NB4 (cell line): ENCODE data around the gene SYNE3.
A peak's percentile ranks its signal among the peaks of the same experiment; 100 is the strongest.

Source experiments
- DNase-seq: peaks from one replicate; pipeline ENCODE4 v3.0.0; 2010; ENCODE audit warnings: low read depth
- H3K4me3 ChIP-seq: one replicate; pipeline ENCODE4 v1.5.1; 2011; ENCODE audit warnings: mild to moderate bottlenecking, low read depth, low read length, moderate library complexity
- MYC ChIP-seq: IDR thresholded peaks from 2 replicates; pipeline ENCODE4 v1.6.1; 2011; ENCODE audit warnings: low read depth, low read length
- POLR2A ChIP-seq: IDR thresholded peaks from 2 replicates; pipeline ENCODE4 v1.6.1; 2011; ENCODE audit warnings: mild to moderate bottlenecking; ENCODE audit not compliant: insufficient read length; ENCODE audit errors: extremely low read depth
- TF ChIP-seq, protein P1 (sequence below): IDR thresholded peaks from one replicate; pipeline ENCODE4 v1.5.1; 2012; ENCODE audit warnings: low read depth, low read length
- TF ChIP-seq, protein P2 (sequence below): IDR thresholded peaks from 2 replicates; pipeline ENCODE4 v1.6.1; 2011; ENCODE audit warnings: low read depth, low read length

SYNE3 gene

DNA sequence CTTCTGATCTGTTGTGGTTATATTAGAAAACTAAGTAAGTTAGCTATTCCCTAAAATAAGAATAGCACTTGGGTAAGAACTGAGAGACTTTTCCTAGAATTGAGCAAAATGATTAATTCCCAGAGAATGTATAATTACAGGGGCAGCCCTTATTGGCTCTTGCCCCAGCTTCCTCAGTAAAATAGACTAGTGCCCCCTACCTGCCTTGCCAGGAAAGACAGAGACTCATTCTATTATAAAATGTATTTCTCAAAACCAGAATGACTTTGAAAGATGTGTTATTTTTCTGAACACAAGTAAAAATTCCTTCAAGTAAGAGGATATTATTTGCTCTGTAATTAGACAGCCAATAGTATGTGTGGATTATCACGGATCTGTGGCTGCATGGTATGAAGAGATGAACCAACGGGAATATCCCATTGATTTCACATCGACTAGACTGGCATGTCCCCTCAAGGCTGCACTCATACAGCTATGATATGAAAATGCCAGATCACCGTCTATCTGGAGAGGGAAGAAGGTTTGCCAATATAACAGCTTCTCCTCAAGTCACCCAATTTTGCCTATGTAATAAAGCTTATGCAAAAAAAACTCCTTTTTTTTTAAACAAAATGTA, 11.0 kb upstream of the SYNE3 start:
- peak; percentile 62 for DNase-seq
- no peak overlapping the region for H3K4me3 ChIP-seq
- TF ChIP-seq, protein P1, sequence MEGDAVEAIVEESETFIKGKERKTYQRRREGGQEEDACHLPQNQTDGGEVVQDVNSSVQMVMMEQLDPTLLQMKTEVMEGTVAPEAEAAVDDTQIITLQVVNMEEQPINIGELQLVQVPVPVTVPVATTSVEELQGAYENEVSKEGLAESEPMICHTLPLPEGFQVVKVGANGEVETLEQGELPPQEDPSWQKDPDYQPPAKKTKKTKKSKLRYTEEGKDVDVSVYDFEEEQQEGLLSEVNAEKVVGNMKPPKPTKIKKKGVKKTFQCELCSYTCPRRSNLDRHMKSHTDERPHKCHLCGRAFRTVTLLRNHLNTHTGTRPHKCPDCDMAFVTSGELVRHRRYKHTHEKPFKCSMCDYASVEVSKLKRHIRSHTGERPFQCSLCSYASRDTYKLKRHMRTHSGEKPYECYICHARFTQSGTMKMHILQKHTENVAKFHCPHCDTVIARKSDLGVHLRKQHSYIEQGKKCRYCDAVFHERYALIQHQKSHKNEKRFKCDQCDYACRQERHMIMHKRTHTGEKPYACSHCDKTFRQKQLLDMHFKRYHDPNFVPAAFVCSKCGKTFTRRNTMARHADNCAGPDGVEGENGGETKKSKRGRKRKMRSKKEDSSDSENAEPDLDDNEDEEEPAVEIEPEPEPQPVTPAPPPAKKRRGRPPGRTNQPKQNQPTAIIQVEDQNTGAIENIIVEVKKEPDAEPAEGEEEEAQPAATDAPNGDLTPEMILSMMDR: peak; percentile 63
- TF ChIP-seq POLR2A: no peak
- TF ChIP-seq MYC: no peak
- TF ChIP-seq, protein P2, sequence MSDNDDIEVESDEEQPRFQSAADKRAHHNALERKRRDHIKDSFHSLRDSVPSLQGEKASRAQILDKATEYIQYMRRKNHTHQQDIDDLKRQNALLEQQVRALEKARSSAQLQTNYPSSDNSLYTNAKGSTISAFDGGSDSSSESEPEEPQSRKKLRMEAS: no peak

DNA sequence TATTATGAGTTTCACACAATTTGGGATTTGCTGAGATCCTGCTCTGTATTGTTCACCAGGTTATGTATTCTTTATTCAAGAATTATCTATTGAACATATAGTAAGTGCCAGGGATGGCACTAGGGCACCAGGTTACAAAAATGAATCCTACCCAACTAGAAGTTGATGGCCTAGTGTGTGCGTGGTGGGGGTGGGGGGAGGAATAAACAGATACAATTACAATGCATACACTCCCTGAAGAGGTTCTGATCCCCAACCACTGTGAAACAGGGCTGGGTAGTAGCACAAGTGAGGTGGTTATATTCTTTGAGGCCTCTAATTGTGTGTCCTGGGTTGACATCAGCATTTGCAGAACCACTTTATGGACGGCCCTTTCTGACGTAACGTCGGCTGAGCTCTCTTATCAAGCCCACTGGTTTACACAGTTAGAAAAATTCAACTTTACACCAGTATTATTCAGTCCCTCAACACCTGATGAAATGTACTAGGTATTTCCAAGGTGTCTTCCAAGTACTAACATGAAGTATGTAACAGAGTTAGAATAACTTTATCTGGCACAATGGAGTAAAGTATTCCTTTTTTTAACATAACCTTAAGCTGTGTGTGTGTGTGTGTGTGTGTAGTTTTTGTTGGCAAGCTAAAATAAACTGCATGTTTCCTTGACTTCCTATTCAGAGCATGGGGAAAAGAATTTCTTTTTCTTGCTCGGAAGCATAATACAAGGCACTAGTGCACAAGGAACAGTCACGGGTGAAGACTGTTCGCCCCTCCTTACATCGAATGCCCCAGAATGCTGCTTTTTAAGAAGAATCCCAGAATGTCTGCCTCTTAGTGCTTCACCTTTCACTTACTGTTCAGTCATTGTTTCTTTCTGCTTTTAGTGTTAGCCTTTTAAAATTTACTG, 10.3 kb upstream of the SYNE3 start:
- peak; percentile 65 for DNase-seq
- H3K4me3 ChIP-seq: no peak overlapping the region
- TF ChIP-seq MYC (no peak), POLR2A (no peak)
- TF ChIP-seq, protein P1: no peak
- TF ChIP-seq, protein P2: no peak

DNA sequence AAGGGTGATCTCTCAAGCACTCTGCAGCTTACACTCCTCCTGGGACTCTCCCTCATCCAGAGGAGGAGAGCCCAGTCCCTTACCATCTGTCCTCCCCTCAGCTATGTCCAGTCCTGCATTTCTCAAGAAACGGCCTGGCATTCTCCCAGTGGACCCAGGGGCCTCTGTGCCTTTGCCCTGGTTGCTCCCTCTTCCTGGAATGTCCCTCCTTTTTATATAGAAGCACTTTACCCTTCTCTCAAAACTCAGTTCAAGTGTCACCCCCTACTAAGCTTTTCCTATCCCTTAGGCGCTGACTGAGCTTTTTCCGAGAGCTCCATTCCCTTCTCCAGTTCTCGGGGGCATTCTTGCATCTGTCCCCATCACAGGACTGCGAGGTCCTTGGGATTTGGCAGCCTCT, 9.5 kb upstream of the SYNE3 start:
- no peak overlapping the region for H3K4me3 ChIP-seq
- DNase-seq: no peak
- TF ChIP-seq POLR2A (no peak), MYC (no peak)
- TF ChIP-seq, protein P1: no peak
- TF ChIP-seq, protein P2: no peak

DNA sequence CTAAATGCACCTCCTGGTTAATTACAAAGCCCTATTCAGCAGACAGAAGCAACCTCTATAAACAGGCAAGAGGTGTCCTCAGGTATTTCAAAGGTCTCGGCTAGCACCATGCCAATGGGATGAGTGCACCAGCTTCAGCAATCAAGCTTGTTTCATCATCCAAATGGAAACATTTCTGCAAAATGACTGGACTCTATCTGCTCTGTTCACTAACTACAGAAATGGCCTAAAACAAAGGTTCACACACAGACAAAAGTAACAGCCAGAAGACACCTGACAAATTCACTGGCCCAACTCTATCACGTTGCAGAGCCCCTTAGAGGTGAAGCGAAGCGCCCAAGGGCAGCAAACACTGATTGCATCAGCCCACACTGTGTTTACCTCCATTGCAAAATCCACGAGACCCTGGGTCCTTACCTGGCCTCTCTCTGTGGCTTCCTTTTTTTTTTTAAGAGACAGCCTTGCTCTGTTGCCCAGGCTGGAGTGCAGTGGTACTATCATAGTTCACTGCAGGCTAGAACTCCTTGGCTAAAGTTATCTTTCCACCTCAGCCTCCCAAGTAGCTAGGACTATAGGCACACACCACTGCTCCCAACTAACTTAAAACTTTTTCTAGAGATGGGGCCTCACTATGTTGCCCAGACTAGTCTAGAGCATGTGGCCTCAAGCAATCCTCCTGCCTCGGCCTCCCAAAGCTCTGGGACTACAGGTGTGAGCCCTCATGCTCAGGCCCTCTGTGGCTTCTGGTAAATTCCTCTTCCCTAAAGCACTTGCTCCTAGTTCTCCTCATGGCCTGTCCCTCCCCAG, 8.5 kb upstream of the SYNE3 start:
- peak; percentile 39 for DNase-seq
- TF ChIP-seq, protein P2: no peak
- TF ChIP-seq, protein P1: no peak
- TF ChIP-seq MYC (no peak), POLR2A (no peak)
- no peak overlapping the region for H3K4me3 ChIP-seq

DNA sequence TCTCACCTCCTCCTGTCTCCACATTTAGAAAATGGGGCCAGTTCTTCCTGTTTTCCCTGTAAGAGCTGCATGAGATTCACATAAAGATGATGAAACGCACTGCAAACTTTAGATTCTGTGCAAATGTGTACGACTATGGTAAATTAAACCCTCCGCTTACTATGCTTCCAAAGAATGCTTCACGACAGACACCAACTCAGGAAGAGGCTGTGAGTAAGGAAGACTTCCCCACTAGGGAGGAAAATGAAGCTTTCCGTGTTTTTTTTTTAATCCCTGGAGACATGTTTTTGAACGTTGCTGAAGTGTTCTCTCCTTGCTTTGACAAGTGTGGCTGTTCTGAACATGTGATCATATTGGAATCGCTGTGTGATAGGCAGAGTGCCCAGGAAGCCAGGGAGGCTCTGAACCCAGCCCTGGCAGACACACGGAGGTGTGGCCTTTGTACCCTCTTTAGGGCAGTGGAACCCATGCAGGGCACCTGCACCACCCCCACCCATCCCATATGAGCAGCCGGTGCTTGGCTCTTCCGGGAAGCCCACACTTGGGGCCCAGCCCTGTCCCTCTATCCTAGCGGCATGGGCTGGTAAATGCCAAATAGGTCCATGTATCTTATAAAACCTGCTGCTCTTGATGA, 7.5 kb upstream of the SYNE3 start:
- peak overlapping the region; percentile 35 for H3K4me3 ChIP-seq
- peak; percentile 73 for DNase-seq
- no peak for TF ChIP-seq MYC
- TF ChIP-seq, protein P1: peak; percentile 20
- TF ChIP-seq, protein P2: 0 out of 2 replicates have a peak, but pooled peaks have one; percentile 12
- no peak for TF ChIP-seq POLR2A
